ENCODE results near the gene ZBTB7C.

The ZBTB7C gene

GRCh38 chr18:47978141-47978540 is 431.0 kb downstream of the ZBTB7C start:
- no peak for DNase-seq
